Measurements from ENCODE around the gene CCDC69. TPM values are rescaled to one million over a fixed set of nuclear protein-coding genes. Genes with fewer than 3 reads are reported as not detected.

The CCDC69 gene, protein sequence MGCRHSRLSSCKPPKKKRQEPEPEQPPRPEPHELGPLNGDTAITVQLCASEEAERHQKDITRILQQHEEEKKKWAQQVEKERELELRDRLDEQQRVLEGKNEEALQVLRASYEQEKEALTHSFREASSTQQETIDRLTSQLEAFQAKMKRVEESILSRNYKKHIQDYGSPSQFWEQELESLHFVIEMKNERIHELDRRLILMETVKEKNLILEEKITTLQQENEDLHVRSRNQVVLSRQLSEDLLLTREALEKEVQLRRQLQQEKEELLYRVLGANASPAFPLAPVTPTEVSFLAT
- 0.65 and 1.0 TPM in 2 replicates for total RNA-seq

DNA sequence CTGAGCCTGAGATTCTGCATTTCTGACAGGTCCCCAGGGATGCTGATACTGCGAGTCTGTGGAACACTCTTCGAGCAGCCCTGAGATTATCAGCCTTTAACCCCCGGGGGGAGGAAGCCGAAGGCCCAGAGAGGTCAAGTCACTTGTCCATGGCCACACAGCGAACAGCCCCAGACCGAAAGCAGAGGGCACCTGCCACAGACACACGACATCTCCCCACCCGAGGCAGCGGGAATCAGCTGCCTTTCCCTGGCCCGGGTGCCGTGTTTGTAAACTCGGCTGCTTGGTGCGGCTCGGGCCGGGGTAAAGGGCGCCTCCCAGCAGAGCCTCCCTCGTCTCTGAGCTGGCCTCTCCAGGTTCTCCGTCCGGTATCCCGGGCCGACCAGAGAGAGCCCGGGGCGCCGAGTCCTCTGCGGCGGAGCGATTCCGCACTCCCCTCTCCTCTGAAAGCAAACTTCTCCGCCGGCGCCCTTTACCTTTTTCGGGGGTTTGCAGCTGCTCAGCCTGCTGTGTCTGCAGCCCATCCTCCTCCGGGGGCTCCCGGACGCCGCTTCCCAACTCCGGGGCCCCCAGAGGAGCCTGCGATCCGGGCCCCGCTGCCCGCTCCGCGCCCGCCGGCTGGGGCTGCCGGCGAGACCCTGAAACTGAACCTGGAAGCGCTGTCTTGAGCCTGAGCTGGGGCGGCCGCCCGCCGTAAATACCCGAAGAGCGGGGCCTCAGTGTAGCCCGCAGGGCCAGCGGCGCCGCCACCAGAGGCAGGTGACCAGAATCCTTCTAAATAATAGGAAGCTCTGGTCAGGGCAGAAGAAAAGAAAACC lies at the start of gene CCDC69:
Gene CCDC69 (minus strand): TSS at position 646 of the 818 bp plus-strand sequence. CDS start 122 bp downstream, at position 524.

DNA sequence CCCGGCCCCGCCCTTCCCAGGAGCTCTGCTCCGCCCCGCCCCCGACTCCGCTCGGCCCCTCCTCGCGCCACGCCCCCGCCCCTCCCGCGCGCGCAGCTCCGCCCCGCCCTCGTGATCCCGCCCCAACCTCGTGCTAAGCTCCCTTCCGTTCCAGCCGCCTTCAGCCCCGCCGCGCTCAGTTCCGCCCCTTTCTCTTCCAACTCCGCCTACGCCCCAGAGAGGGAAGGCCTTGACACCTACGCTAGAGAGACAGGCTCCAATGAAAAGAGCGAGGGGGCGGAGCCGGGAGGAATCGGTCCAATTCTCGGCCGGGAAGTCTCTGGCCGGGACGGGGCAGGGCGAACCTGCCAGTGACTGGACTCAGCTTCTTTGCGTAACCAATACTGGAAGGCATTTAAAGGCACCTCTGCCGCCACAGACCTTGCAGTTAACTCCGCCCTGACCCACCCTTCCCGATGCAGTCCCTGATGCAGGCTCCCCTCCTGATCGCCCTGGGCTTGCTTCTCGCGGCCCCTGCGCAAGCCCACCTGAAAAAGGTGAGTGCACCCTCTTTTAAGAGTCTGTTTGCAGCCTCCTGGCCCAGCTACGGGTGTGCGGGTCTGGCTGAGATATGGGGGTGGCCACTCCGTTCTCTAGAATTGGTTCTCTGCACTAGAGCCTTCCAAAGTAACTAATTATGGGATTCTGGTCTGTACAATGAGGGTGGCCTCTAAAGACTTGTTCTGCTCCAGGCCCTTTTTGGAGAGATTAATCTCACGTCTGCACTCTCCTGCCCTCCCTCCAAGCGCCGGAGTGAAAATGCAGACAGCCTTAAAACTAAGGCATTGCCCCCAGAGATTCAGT lies 29.1 kb upstream of the CCDC69 start, which contains the start of gene GM2A:
Gene GM2A (plus strand): TSS at position 424 of the 843 bp plus-strand sequence. CDS start 32 bp downstream, at position 456.

DNA sequence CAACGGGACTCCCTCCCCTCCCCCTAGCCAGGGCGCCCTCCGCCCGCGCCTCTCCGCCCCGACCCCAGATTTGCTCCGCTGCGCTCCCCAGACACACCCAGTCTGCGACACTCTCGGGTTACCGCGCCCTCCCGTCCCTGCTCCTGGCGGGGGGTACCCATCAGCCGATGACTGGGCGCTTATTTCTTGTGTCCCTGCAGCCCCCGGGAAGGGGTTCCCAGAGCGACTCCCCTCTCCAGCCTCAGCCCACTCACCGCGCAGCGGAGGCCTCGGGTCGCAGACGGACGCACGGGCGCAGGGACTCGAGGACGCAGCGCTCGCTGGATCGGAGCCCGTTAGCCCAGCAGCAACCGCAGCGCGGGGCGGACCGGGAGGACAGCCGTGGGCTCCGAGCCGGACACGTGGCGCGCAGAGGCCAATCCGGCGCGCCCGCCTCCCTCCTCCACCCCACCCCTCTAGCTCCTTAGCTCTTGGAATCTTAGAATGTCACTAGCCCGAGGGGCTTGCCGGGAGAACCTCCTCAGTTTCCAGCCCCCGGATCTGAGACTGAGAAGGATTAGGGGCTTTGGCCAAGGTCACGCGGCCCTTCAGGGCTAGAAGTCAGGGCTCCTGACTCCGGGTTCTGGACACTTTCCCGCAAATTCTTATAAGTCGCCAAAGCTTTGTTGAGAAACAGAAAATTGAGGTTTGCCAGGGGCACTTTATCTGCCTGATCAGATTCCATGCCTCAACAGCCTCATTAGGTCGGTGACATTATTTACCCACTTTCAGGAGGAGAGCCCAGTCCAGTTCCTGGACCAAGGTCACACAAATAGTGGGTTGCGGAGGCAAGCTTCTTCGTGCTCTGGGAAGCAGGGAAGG lies 66.2 kb downstream of the CCDC69 start, which contains the start of gene ANXA6:
Gene ANXA6 (minus strand): TSS at position 354 of the 861 bp plus-strand sequence. CDS start 9,878 bp downstream, outside the sequence.

Other genes with a start within 250 kb of the CCDC69 start
- 29.7 and 56.0 TPM in 2 replicates for gene GPX3, start 203.5 kb downstream of the CCDC69 start, total RNA-seq
- gene TNIP1, start 143.1 kb downstream of the CCDC69 start, total RNA-seq, result 98.7 and 159 TPM in 2 replicates
- 390 and 433 TPM in 2 replicates for gene ANXA6, start 66.3 kb downstream of the CCDC69 start, total RNA-seq
- 30.6 and 38.9 TPM in 2 replicates for gene GM2A, start 29.1 kb upstream of the CCDC69 start, total RNA-seq
- not detected in 2 replicates for gene SLC36A3, start 79.7 kb upstream of the CCDC69 start, total RNA-seq
- not detected in 2 replicates for gene SLC36A2, start 123.5 kb upstream of the CCDC69 start, total RNA-seq
- gene SLC36A1, start 223.5 kb upstream of the CCDC69 start, total RNA-seq, result 8.1 and 9.7 TPM in 2 replicates